ENCODE results near the gene DLG2. TPM values are rescaled to one million over a fixed set of nuclear protein-coding genes. Genes with fewer than 3 reads are reported as not detected.

DLG2 gene
- total RNA-seq, 2 donors from 2014 or later = 3.8 to 16.4 TPM

- no peak for TF ChIP-seq CTCF (IDR thresholded peaks at IDR 0.05)
- H3K4me3 ChIP-seq = no peak overlapping the region
- no peak for ATAC-seq (ENCODE audit: insufficient number of reproducible peaks, low FRiP score, low read depth)
Observed at GRCh38 chr11:84240847-84241246, 1386.3 kb downstream of the DLG2 start.

GRCh38 chr11:84236436-84236835 is 1390.7 kb downstream of the DLG2 start:
- no peaks in the 10 kb centered on the region for H3K36me3 ChIP-seq
- no peaks in the 10 kb centered on the region for H3K27me3 ChIP-seq (replicated peaks; ENCODE audit: insufficient read depth)
- H3K9me3 ChIP-seq = no peaks in the 10 kb centered on the region
- no peak for TF ChIP-seq CTCF (IDR thresholded peaks at IDR 0.05)
- no peak for ATAC-seq (ENCODE audit: insufficient number of reproducible peaks, low FRiP score, low read depth)
- H3K27ac ChIP-seq = no peak overlapping the region
- no peak overlapping the region for H3K4me3 ChIP-seq
- no peaks in the 10 kb centered on the region for H3K4me1 ChIP-seq (ENCODE audit: control insufficient read depth in 1 of 2, low read depth in 2 of 2)
- DNase-seq (ENCODE audit: low spot score) = no peak

More at GRCh38 chr11:84240847-84241246, 1386.3 kb downstream of the DLG2 start:
- no peaks in the 10 kb centered on the region for H3K4me1 ChIP-seq (ENCODE audit: control insufficient read depth in 1 of 2, low read depth in 2 of 2)
- no peaks in the 10 kb centered on the region for H3K9me3 ChIP-seq
- H3K36me3 ChIP-seq = no peaks in the 10 kb centered on the region
- no peak for DNase-seq (ENCODE audit: low spot score)
- H3K27ac ChIP-seq = no peak overlapping the region
- H3K27me3 ChIP-seq (replicated peaks; ENCODE audit: insufficient read depth) = no peaks in the 10 kb centered on the region

- H3K4me1 ChIP-seq (ENCODE audit: control insufficient read depth in 1 of 2, low read depth in 2 of 2) = no peaks in the 10 kb centered on the region
- no peak overlapping the region for H3K27ac ChIP-seq
- ATAC-seq (ENCODE audit: insufficient number of reproducible peaks, low FRiP score, low read depth) (no peak), DNase-seq (ENCODE audit: low spot score) (no peak)
- no peaks in the 10 kb centered on the region for H3K36me3 ChIP-seq
- H3K4me3 ChIP-seq = no peak overlapping the region
- no peaks in the 10 kb centered on the region for H3K27me3 ChIP-seq (replicated peaks; ENCODE audit: insufficient read depth)
- H3K9me3 ChIP-seq = no peaks in the 10 kb centered on the region
- TF ChIP-seq CTCF (IDR thresholded peaks at IDR 0.05) = no peak
Observed at GRCh38 chr11:84234462-84235202, 1392.5 kb downstream of the DLG2 start.

- no peak overlapping the region for H3K27ac ChIP-seq
- H3K36me3 ChIP-seq = no peaks in the 10 kb centered on the region
- H3K4me3 ChIP-seq = no peak overlapping the region
- DNase-seq (ENCODE audit: low spot score) (no peak), ATAC-seq (ENCODE audit: insufficient number of reproducible peaks, low FRiP score, low read depth) (no peak)
- no peaks in the 10 kb centered on the region for H3K9me3 ChIP-seq
- no peaks in the 10 kb centered on the region for H3K4me1 ChIP-seq (ENCODE audit: control insufficient read depth in 1 of 2, low read depth in 2 of 2)
- TF ChIP-seq CTCF (IDR thresholded peaks at IDR 0.05) = no peak
- H3K27me3 ChIP-seq (replicated peaks; ENCODE audit: insufficient read depth) = no peaks in the 10 kb centered on the region
Observed at GRCh38 chr11:84234011-84234410, 1393.1 kb downstream of the DLG2 start.

- Histone ChIP-seq H3K4me1 (ENCODE audit: control insufficient read depth in 1 of 2, low read depth in 2 of 2) (no peaks in the 10 kb centered on the region), H3K4me3 (no peak overlapping the region), H3K27ac (no peak overlapping the region), H3K27me3 (replicated peaks; ENCODE audit: insufficient read depth) (no peaks in the 10 kb centered on the region), H3K9me3 (no peaks in the 10 kb centered on the region), H3K36me3 (no peaks in the 10 kb centered on the region)
- TF ChIP-seq CTCF (IDR thresholded peaks at IDR 0.05) = no peak
- no peak for ATAC-seq (ENCODE audit: insufficient number of reproducible peaks, low FRiP score, low read depth)
- no peak for DNase-seq (ENCODE audit: low spot score)
Observed at GRCh38 chr11:84232511-84232910, 1394.6 kb downstream of the DLG2 start.

Data from thoracic aorta (tissue), 2 donors.